Hematopoietic multipotent progenitor cell treated with erythropoietin and hydrocortisone succinate and interleukin-3 and kit ligand, for 6 days (in vitro differentiated cells): ENCODE measurements around the gene BMPR2.

Experiments
- DNase-seq: peaks from one replicate; pipeline ENCODE4 v3.0.0-alpha.2; 2015

The BMPR2 gene

DNA sequence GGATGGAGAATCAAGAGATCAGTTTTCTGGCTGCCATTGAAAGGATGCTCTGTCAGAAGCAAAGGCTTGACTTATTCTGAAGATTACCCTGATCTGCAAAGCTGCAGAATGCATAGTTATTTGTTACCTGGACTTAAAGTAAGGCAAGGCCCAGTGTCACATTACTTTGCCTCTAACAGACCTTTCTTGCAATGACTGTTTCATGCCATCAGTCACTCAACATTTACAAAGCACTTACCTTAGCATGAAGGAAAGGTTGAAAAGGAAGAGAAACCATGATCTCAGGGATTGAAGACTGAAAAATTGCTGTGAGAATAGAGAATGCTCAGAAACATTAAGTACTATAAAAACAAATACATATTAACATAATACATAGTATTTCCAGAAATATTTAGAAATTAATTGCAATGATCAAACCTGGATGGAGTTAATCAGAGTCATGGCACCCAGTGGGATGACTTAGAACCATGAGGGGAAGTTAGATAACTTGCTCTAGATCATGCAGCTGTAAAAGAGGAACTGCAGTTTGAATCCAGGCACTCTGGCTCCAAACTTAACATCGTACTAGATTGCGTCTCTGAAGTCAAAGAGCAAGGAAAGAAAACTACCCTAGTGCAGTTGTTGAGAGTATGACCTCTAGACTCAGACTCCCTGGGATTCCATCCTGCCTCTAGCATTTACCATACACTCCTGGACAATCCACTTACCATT is 232.2 kb downstream of the BMPR2 start:
- peak; percentile 53 for DNase-seq

DNA sequence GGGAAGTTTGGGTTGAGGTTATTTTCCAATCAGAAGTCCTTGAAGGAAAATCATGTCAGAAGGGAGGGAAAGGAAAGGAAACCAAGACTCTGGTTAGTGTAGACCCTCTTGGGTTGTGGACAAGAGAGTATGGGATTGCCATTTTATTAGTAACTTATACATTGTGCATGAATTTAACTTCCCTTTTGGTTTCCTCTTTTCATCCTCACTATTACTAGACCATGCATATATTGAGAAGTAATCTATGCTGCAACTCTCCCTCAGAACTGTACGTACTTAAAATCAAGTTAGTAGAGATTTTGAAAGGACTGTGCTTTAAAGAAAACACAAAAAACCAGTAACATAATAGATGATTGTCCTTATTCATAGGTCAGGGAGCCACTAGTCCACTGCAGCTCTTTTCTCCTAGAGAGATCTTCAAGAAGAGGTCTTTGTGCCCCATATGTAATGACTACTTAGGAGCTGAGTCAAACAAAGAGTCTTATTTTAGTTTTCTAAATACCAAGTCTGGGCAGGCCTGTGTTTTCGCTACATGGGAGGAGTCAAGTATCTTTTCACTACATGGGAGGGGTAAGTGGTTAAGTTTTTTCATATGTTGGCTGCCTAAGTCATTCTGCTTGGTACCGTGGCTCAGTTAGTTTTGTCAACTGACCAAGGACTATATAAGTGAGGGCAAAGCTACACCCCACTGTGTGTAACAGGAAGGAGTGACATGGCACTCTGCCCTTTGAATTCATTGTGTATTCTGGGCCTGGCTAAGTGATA is 233.4 kb downstream of the BMPR2 start:
- peak; percentile 26 for DNase-seq

DNA sequence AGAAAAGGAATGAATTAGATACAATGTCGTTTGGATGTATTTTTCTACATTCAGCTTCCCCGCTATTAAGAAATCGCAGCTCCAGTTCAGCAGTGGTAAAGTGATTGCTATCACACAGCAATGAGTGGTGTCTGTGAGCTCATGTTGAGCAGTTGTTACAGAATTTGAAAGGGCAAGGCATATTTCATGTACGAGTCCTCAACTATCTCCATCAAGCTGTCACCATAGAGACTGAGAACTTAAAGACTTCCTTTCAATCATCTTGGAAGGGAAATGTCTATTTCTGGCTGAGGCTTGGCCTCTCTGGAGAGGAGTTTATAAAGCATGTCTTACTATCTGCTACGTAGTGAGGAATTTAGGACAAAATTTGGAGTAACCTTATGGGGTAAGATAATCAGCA is 234.3 kb downstream of the BMPR2 start:
- DNase-seq = no peak

DNA sequence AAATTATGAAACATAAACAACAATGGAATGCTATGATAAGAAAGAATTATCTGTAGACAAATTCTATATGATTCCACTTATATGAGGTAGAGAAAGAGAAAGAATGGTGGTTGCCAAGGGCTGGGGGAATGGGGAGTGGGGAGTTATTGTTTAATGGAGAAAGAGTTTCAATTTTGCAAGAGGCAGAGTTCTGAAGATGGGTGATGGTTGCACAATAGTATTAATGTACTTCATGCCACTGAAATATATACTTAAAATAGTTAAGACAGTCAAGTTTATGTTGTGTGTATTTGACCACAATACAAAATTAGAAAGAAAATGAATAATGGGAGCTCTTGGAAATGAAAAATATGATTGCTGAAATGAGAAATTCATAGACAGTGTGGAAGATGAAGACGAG is 236.0 kb downstream of the BMPR2 start:
- no peak for DNase-seq

DNA sequence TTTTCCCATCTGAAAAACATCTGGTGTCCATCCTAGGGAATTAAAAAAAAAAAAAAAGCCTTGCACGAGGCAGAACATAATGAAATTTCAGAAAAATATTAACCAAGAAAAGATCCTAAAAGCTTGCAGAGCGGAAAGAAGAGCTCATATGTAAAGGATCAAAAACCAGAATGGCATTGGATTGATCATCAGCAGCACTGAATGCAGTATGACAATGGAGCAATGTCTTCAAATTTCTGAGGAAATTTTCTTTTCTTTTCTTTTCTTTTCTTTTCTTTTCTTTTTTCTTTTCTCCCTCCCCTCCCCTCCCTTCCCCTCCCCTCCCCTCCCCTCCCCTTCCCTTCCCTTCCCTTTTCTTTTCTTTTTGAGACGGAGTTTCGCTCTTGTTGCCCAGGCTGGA is 237.4 kb downstream of the BMPR2 start:
- DNase-seq = no peak
